Posterior cingulate gyrus (tissue), 11 donors: ENCODE data around the gene CTNNA1.
"Not testable (repeated sequence)": the region's sequence is repeated elsewhere in the genome, so short reads cannot be mapped to it uniquely, and the experiment has no call there.

Experiments
- DNase-seq, 10 donors: peaks; one replicate each; pipeline versions ENCODE4 v3.0.0 to v3.0.0-alpha.2; 2020 to 2021; ENCODE audit warnings: mixed read lengths in 3 of 10
- intact Hi-C: fragments of 100-400 bp; cut with DNase I; formaldehyde crosslinking; loops from one replicate; pipeline ENCODE4 v1.15.1; 2023

Gene CTNNA1

GRCh38 chr5:138754699-138755057 is 1.5 kb downstream of the CTNNA1 start:
- intact Hi-C loops, result loop anchor here (10.0 kb wide), 2 partner anchors 90 to 200 kb away; no protein-coding TSS in a partner anchor
- peak in 1 of 10 donors; percentile 61 for DNase-seq

- intact Hi-C loops, result loop anchor here (10.0 kb wide), 2 partner anchors 90 to 200 kb away; no protein-coding TSS in a partner anchor
These were observed 2.0 kb downstream of the CTNNA1 start for GRCh38 chr5:138755084-138755748.

GRCh38 chr5:138757061-138757776 is 4.0 kb downstream of the CTNNA1 start:
- DNase-seq, result no peak
- intact Hi-C loops, result loop anchor here (10.0 kb wide), 2 partner anchors 92 to 198 kb away; no protein-coding TSS in a partner anchor

More at GRCh38 chr5:138755084-138755748, 2.0 kb downstream of the CTNNA1 start:
- no peak for DNase-seq

GRCh38 chr5:138760448-138761110 is 7.4 kb downstream of the CTNNA1 start:
- intact Hi-C loops, result no loop called here
- no peak for DNase-seq

GRCh38 chr5:138761115-138761514 is 7.9 kb downstream of the CTNNA1 start:
- intact Hi-C loops, DNase-seq: not testable (repeated sequence)

- intact Hi-C loops, DNase-seq: not testable (repeated sequence)
These were observed 8.4 kb downstream of the CTNNA1 start for GRCh38 chr5:138761670-138762069.

GRCh38 chr5:138762110-138762509 is 8.9 kb downstream of the CTNNA1 start:
- intact Hi-C loops, result no loop called here
- peak in 1 of 10 donors; percentile 19 for DNase-seq

GRCh38 chr5:138763037-138763778 is 10.0 kb downstream of the CTNNA1 start:
- DNase-seq, result no peak
- intact Hi-C loops, result no loop called here

- intact Hi-C loops, result no loop called here
- no peak for DNase-seq
These were observed 17.1 kb downstream of the CTNNA1 start for GRCh38 chr5:138770291-138770690.

- no peak for DNase-seq
- intact Hi-C loops, result no loop called here
These were observed 17.8 kb downstream of the CTNNA1 start for GRCh38 chr5:138770977-138771376.

- intact Hi-C loops, result no loop called here
These were observed 19.9 kb downstream of the CTNNA1 start for GRCh38 chr5:138772986-138773594.

GRCh38 chr5:138773624-138774023 is 20.4 kb downstream of the CTNNA1 start:
- DNase-seq, intact Hi-C loops: not testable (repeated sequence)

More at GRCh38 chr5:138772986-138773594, 19.9 kb downstream of the CTNNA1 start:
- DNase-seq, result no peak

- intact Hi-C loops, result no loop called here
- no peak for DNase-seq
These were observed 21.8 kb downstream of the CTNNA1 start for GRCh38 chr5:138775034-138775433.

- intact Hi-C loops, result no loop called here
- DNase-seq, result no peak
These were observed 25.0 kb downstream of the CTNNA1 start for GRCh38 chr5:138778234-138778633.

- intact Hi-C loops, result no loop called here
- no peak for DNase-seq
These were observed 30.8 kb downstream of the CTNNA1 start for GRCh38 chr5:138783976-138784375.

GRCh38 chr5:138784590-138784989 is 31.4 kb downstream of the CTNNA1 start:
- no peak for DNase-seq
- intact Hi-C loops, result no loop called here

- intact Hi-C loops, result no loop called here
- no peak for DNase-seq
These were observed 36.6 kb downstream of the CTNNA1 start for GRCh38 chr5:138789771-138790242.

- intact Hi-C loops, result no loop called here
- DNase-seq, result no peak
These were observed 37.5 kb downstream of the CTNNA1 start for GRCh38 chr5:138790684-138791083.

- DNase-seq, result no peak
- intact Hi-C loops, result no loop called here
These were observed 39.1 kb downstream of the CTNNA1 start for GRCh38 chr5:138792195-138792790.

- DNase-seq, result no peak
- intact Hi-C loops, result no loop called here
These were observed 40.4 kb downstream of the CTNNA1 start for GRCh38 chr5:138793575-138793974.
